Heart right ventricle (tissue), 16 donors: ENCODE results near the gene ERCC6L2. TPM values are rescaled to one million over a fixed set of nuclear protein-coding genes. Genes with fewer than 3 reads are reported as not detected.

Source experiments
- ATAC-seq, 8 donors: fragments of 200-7000 bp; cut with Tn5 transposase; one replicate each; pipeline ENCODE4 v1.9.1; 2020; ENCODE audit warnings: mild to moderate bottlenecking in 8 of 8, moderate library complexity in 8 of 8, moderate number of reproducible peaks in 1 of 8
- DNase-seq, 2 donors: peaks; one replicate each; pipeline ENCODE4 v3.0.0-alpha.2; 2020
- H3K27ac ChIP-seq, 10 donors: fragments of 200-600 bp; sonication (generic) in 2 of 10; one replicate each; pipeline versions ENCODE4 v1.5.0 to v1.8.0; 2020 to 2022; ENCODE audit warnings: mild to moderate bottlenecking in 3 of 10
- H3K27me3 ChIP-seq, 7 donors: fragments of 200-600 bp; one replicate each; pipeline ENCODE4 v1.8.0; 2021 to 2022; ENCODE audit warnings: mild to moderate bottlenecking in 2 of 7
- H3K36me3 ChIP-seq, 9 donors: fragments of 200-600 bp; sonication (generic) in 1 of 9; one replicate each; pipeline versions ENCODE4 v1.5.0 to v1.8.0; 2020 to 2022; ENCODE audit warnings: mild to moderate bottlenecking in 2 of 9
- H3K4me1 ChIP-seq, 9 donors: fragments of 200-600 bp; sonication (generic) in 1 of 9; one replicate each; pipeline versions ENCODE4 v1.5.0 to v1.8.0; 2020 to 2022; ENCODE audit warnings: mild to moderate bottlenecking in 4 of 9
- H3K4me3 ChIP-seq, 10 donors: fragments of 200-600 bp; sonication (generic) in 2 of 10; one replicate each; pipeline versions ENCODE4 v1.5.0 to v1.8.0; 2020 to 2022; ENCODE audit warnings: mild to moderate bottlenecking in 7 of 10, moderate library complexity in 2 of 10
- H3K9me3 ChIP-seq, 11 donors: fragments of 200-600 bp in 10 of 11; sonication (generic) in 2 of 11; one replicate each; pipeline versions ENCODE4 v1.5.0 to v1.8.0; 2013 to 2022; ENCODE audit warnings: mild to moderate bottlenecking in 2 of 11, control low read depth in 1 of 11, moderate library complexity in 1 of 11
- WGBS, 2 donors: extraction: QIAGEN DNeasy Blood & Tissue Kit; methylation state at CpG; one replicate each; pipeline ENCODE4 v1.1.7; 2013; ENCODE audit warnings: inconsistent platforms in 1 of 2; 5-methylcytosine and 5-hydroxymethylcytosine counted together
- intact Hi-C, 10 donors: fragments of 100-400 bp; cut with DNase I; formaldehyde crosslinking; loops; one replicate each; pipeline versions ENCODE4 v1.11.1 to v1.14.2; 2022
- polyA plus RNA-seq, 2 donors: library from polyadenylated mRNA; stranded (reverse); fragments of 200-250 nt; gene quantifications; one replicate each; pipeline ENCODE4 v1.2.3, GENCODE V29; 2013
- total RNA-seq, 10 donors: library from RNA; stranded (reverse); fragmentation: NEBNext Ultra II Directional in 3 of 10; extraction: Animal tissue kit (Norgen Biotek cat#: 25700) in 3 of 10; gene quantifications; one replicate each; pipeline versions ENCODE4 v1.2.1 to v1.2.4, GENCODE V29; 2021 to 2023
- TF ChIP-seq, protein P1 (sequence below), 9 donors: fragments of 200-600 bp; sonication (generic) in 2 of 9; IDR thresholded peaks; one replicate each; pipeline versions ENCODE4 v1.5.0 to v1.8.0; 2021 to 2022; ENCODE audit warnings: antibody characterized with exemption in 9 of 9, mild to moderate bottlenecking in 5 of 9, moderate library complexity in 1 of 9
- donor health status: Arrhythmogenic right ventricular cardiomyopathy.
- donor health status: ischemic (EF 13 %, LVEDD 7.1; RV severe dilation, severe dysfunction).
- donor health status: healthy with polysubstance abuse.
- donor health status: DM: no; HTN: yes; CAD: no.
- donor health status: DM: no; HTN: no; CAD: no.
- donor health status: ischemic (EF 25% LVEDD 6.9; RV normal size, moderate dysfunction).
- donor health status: ischemic (EF 25% LVEDD 5.7; RV mildly dilated, moderate dysfunction).
- donor health status: healthy.
- donor health status: DM: yes; HTN: yes; CAD: no.
- donor health status: Ischemic cardiomyopathy.
- donor health status: ischemic (EF 35%, LVEDD 5.7; RV mildly dilated, moderate dysfunction).
- donor health status: nonischemic (EF 11% LVEDD 7.7; RV severe dilation, severe dysfunction).
- donor health status: DM: yes; HTN: yes; CAD: no.
- donor health status: PGD.
- donor health status: ischemic (EF 29% LVEDD 5.4; RV normal size, mild dysfunction).
- donor health status: nonischemic (EF 23%, LVEDD 6.1; RV moderate dilation, normal function).

Gene ERCC6L2
- total and polyA plus RNA-seq, 12 donors = 4.6 to 37.5 (median 26.4) TPM

DNA sequence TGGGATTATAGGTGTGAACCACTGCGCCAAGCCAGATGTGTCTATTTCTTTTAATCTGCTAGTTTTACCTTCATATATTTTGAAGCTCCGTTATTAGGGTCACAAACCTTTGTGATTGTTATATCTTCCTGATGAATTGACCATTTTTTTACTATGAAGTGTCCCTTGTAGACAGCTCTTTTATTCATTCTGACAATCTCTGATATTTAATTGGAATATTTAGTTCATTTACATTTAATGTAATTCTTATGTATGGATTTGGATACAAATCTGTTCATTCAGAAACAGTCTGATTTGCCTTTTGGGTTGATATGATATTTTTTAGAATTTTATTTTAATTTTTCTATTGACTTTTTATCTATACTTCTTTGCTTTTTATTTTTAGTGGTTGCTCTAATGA is 17.2 kb downstream of the ERCC6L2 start:
- intact Hi-C loops = no loop called here
- no peak for ATAC-seq
- no peak for DNase-seq
- Histone ChIP-seq H3K27ac (no peak overlapping the region), H3K27me3 (no peaks in the 10 kb centered on the region), H3K4me3 (no peak overlapping the region), H3K4me1 (peaks cover 0 to 3% (median 0%) of the 10 kb centered on the region in 9 donors), H3K36me3 (peaks cover 0 to 16% (median 0%) of the 10 kb centered on the region in 9 donors), H3K9me3 (peaks cover 0 to 18% (median 8%) of the 10 kb centered on the region in 11 donors)
- WGBS, 2 donors = 99 to 100% methylated on average over 2 of the region's 2 CpGs
- TF ChIP-seq, protein P1, sequence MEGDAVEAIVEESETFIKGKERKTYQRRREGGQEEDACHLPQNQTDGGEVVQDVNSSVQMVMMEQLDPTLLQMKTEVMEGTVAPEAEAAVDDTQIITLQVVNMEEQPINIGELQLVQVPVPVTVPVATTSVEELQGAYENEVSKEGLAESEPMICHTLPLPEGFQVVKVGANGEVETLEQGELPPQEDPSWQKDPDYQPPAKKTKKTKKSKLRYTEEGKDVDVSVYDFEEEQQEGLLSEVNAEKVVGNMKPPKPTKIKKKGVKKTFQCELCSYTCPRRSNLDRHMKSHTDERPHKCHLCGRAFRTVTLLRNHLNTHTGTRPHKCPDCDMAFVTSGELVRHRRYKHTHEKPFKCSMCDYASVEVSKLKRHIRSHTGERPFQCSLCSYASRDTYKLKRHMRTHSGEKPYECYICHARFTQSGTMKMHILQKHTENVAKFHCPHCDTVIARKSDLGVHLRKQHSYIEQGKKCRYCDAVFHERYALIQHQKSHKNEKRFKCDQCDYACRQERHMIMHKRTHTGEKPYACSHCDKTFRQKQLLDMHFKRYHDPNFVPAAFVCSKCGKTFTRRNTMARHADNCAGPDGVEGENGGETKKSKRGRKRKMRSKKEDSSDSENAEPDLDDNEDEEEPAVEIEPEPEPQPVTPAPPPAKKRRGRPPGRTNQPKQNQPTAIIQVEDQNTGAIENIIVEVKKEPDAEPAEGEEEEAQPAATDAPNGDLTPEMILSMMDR (IDR thresholded peaks at IDR 0.05) = no peak

DNA sequence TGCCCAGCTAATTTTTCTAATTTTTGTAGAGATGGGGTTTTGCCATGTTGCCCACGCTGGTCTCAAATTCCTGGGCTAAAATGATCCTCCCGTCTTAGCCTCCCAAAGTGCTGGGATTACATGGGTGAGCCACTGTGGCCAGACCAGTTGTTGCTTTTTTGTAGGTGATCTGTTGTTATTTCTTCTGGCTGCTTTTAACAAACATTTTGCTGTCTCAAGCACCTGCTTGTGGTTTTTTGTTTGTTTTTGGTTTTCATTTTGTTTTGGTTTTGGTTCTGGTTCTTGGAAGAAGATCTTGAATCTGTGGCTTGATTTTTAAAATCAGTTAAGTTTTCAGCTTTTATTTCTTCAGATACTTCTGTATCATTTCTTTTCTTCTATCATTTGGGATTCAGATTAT is 21.1 kb downstream of the ERCC6L2 start:
- Histone ChIP-seq H3K4me3 (no peak overlapping the region), H3K27me3 (no peaks in the 10 kb centered on the region), H3K27ac (no peak overlapping the region), H3K36me3 (peaks cover 0 to 29% (median 0%) of the 10 kb centered on the region in 9 donors), H3K4me1 (peaks cover 0 to 6% (median 0%) of the 10 kb centered on the region in 9 donors), H3K9me3 (peaks cover 0 to 18% (median 8%) of the 10 kb centered on the region in 11 donors)
- ATAC-seq (no peak), DNase-seq (no peak)
- TF ChIP-seq, protein P1 (IDR thresholded peaks at IDR 0.05) = no peak
- intact Hi-C loops = no loop called here
- WGBS, 2 donors = 98% methylated on average over 2 of the region's 2 CpGs

DNA sequence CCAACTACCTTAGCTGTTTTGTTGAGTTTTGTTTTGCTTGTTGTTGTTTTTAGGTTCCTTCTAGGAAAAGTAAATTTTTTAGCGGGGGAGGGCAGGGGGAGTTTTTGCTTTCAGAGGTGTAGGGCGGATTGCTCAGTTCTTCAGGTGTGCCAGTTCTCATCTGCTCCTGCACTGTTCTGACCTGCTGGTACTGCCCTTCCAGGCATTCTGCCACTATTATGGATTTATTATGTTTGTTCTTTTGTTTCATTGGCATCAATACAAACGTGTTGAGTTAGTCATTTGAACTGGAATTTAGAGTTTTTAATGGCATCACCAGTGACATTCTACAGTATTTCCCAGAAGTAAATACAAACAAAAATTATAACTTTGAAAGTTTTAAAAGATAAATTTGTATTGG is 26.0 kb downstream of the ERCC6L2 start:
- intact Hi-C loops = no loop called here
- no peak for DNase-seq
- TF ChIP-seq, protein P1 (IDR thresholded peaks at IDR 0.05) = no peak
- WGBS, 2 donors = 80 to 84% methylated on average over 3 of the region's 3 CpGs
- peaks cover 0 to 6% (median 0%) of the 10 kb centered on the region in 9 donors for H3K4me1 ChIP-seq
- H3K27me3 ChIP-seq = no peaks in the 10 kb centered on the region
- H3K27ac ChIP-seq = no peak overlapping the region
- peaks cover 0 to 33% (median 0%) of the 10 kb centered on the region in 9 donors for H3K36me3 ChIP-seq
- H3K4me3 ChIP-seq = no peak overlapping the region
- ATAC-seq = no peak
- no peaks in the 10 kb centered on the region for H3K9me3 ChIP-seq

DNA sequence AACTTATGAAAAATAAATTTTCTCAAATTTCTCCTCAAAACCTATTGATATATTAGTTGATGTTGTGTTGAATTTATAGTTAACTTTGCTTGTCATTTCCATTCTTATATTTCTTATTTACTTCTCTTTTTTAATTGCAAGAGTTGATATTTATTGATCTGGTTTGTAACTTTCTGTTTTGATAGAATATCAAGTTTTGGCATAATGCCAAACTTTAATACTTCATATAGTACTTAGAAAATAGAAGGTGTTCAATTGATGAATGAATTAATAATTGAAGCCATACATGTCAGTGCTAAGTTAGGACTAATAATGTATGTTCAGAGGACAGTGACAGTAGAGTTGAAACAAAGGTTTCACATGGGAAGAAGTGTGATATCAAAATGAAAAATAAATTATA is 27.9 kb downstream of the ERCC6L2 start:
- Histone ChIP-seq H3K4me1 (peaks cover 0 to 6% (median 0%) of the 10 kb centered on the region in 9 donors), H3K36me3 (peaks cover 0 to 41% (median 0%) of the 10 kb centered on the region in 9 donors), H3K27me3 (no peaks in the 10 kb centered on the region), H3K9me3 (no peaks in the 10 kb centered on the region), H3K27ac (no peak overlapping the region), H3K4me3 (no peak overlapping the region)
- intact Hi-C loops = loop anchor here in 1 of 10 donors (1.0 kb wide), 1 partner anchor 14 kb away; no protein-coding TSS in a partner anchor
- TF ChIP-seq, protein P1 (IDR thresholded peaks at IDR 0.05) = no peak
- no peak for ATAC-seq
- no peak for DNase-seq
